ENCODE data around the gene AK5. TPM values are rescaled to one million over a fixed set of nuclear protein-coding genes. Genes with fewer than 3 reads are reported as not detected.

The AK5 gene
- total RNA-seq, 2 donors from 2014 or later = 0.93 to 3.5 TPM

GRCh38 chr1:77341195-77341594 is 59.4 kb downstream of the AK5 start:
- intact Hi-C loops (cut with DNase I) = no loop called here
- no peak for DNase-seq (ENCODE audit: low spot score)

- intact Hi-C loops (cut with DNase I) = no loop called here
- DNase-seq (ENCODE audit: low spot score) = no peak
These were observed 60.9 kb downstream of the AK5 start for GRCh38 chr1:77342745-77343144.

- DNase-seq (ENCODE audit: low spot score) = no peak
- intact Hi-C loops (cut with DNase I) = no loop called here
These were observed 65.8 kb downstream of the AK5 start for GRCh38 chr1:77347646-77348045.

- DNase-seq (ENCODE audit: low spot score) = no peak
- intact Hi-C loops (cut with DNase I) = no loop called here
These were observed 66.7 kb downstream of the AK5 start for GRCh38 chr1:77348549-77348948.

- intact Hi-C loops (cut with DNase I) = no loop called here
- DNase-seq (ENCODE audit: low spot score) = no peak
These were observed 67.5 kb downstream of the AK5 start for GRCh38 chr1:77349275-77349674.

- intact Hi-C loops (cut with DNase I) = no loop called here
- no peak for DNase-seq (ENCODE audit: low spot score)
These were observed 68.4 kb downstream of the AK5 start for GRCh38 chr1:77350012-77350770.

GRCh38 chr1:77354536-77354935 is 72.7 kb downstream of the AK5 start:
- no peak for DNase-seq (ENCODE audit: low spot score)
- intact Hi-C loops (cut with DNase I) = no loop called here

GRCh38 chr1:77355010-77355409 is 73.2 kb downstream of the AK5 start:
- intact Hi-C loops (cut with DNase I) = no loop called here
- DNase-seq (ENCODE audit: low spot score) = no peak

GRCh38 chr1:77356136-77356535 is 74.3 kb downstream of the AK5 start:
- intact Hi-C loops (cut with DNase I) = no loop called here
- DNase-seq (ENCODE audit: low spot score) = no peak

- intact Hi-C loops (cut with DNase I) = no loop called here
These were observed 78.4 kb downstream of the AK5 start for GRCh38 chr1:77360256-77360655.

GRCh38 chr1:77361621-77362020 is 79.8 kb downstream of the AK5 start:
- no peak for DNase-seq (ENCODE audit: low spot score)
- intact Hi-C loops (cut with DNase I) = loop anchor here in 1 of 2 donors (2.0 kb wide), 1 partner anchor 69 kb away; no protein-coding TSS in a partner anchor

More at GRCh38 chr1:77360256-77360655, 78.4 kb downstream of the AK5 start:
- no peak for DNase-seq (ENCODE audit: low spot score)

- DNase-seq (ENCODE audit: low spot score) = no peak
- intact Hi-C loops (cut with DNase I) = no loop called here
These were observed 88.3 kb downstream of the AK5 start for GRCh38 chr1:77370161-77370560.

GRCh38 chr1:77370583-77371306 is 88.9 kb downstream of the AK5 start:
- intact Hi-C loops (cut with DNase I) = no loop called here
- no peak for DNase-seq (ENCODE audit: low spot score)

- intact Hi-C loops (cut with DNase I) = no loop called here
- DNase-seq (ENCODE audit: low spot score) = no peak
These were observed 89.6 kb downstream of the AK5 start for GRCh38 chr1:77371396-77371795.

GRCh38 chr1:77373702-77374101 is 91.9 kb downstream of the AK5 start:
- intact Hi-C loops (cut with DNase I) = no loop called here
- DNase-seq (ENCODE audit: low spot score) = no peak

GRCh38 chr1:77375541-77375940 is 93.7 kb downstream of the AK5 start:
- no peak for DNase-seq (ENCODE audit: low spot score)
- intact Hi-C loops (cut with DNase I) = no loop called here

- intact Hi-C loops (cut with DNase I) = no loop called here
- DNase-seq (ENCODE audit: low spot score) = no peak
These were observed 94.2 kb downstream of the AK5 start for GRCh38 chr1:77375990-77376389.

- DNase-seq (ENCODE audit: low spot score) = no peak
- intact Hi-C loops (cut with DNase I) = no loop called here
These were observed 97.1 kb downstream of the AK5 start for GRCh38 chr1:77378723-77379535.

- intact Hi-C loops (cut with DNase I) = no loop called here
- no peak for DNase-seq (ENCODE audit: low spot score)
These were observed 100.5 kb downstream of the AK5 start for GRCh38 chr1:77382366-77382765.

- intact Hi-C loops (cut with DNase I) = no loop called here
- DNase-seq (ENCODE audit: low spot score) = no peak
These were observed 101.4 kb downstream of the AK5 start for GRCh38 chr1:77383236-77383635.
